RPMI8226 (cell line): ENCODE measurements around the gene LTBP1.

ENCODE experiments used
- DNase-seq: peaks from one replicate; pipeline ENCODE4 v3.0.0-alpha.2; 2015

LTBP1 gene

GRCh38 chr2:33011941-33012340 is 65.2 kb downstream of the LTBP1 start:
- DNase-seq: no peak

- no peak for DNase-seq
These were observed 66.9 kb downstream of the LTBP1 start for GRCh38 chr2:33013684-33014110.

- DNase-seq: no peak
These were observed 67.5 kb downstream of the LTBP1 start for GRCh38 chr2:33014268-33014667.

GRCh38 chr2:33015421-33016142 is 68.8 kb downstream of the LTBP1 start:
- DNase-seq: no peak

- no peak for DNase-seq
These were observed 71.5 kb downstream of the LTBP1 start for GRCh38 chr2:33018271-33018670.

GRCh38 chr2:33019796-33020195 is 73.0 kb downstream of the LTBP1 start:
- DNase-seq: no peak

- no peak for DNase-seq
These were observed 74.1 kb downstream of the LTBP1 start for GRCh38 chr2:33020883-33021282.

GRCh38 chr2:33021542-33022227 is 74.9 kb downstream of the LTBP1 start:
- no peak for DNase-seq

- no peak for DNase-seq
These were observed 75.7 kb downstream of the LTBP1 start for GRCh38 chr2:33022395-33022985.

GRCh38 chr2:33022989-33023727 is 76.4 kb downstream of the LTBP1 start:
- DNase-seq: no peak

GRCh38 chr2:33023728-33024500 is 77.2 kb downstream of the LTBP1 start:
- no peak for DNase-seq

GRCh38 chr2:33024758-33025157 is 78.0 kb downstream of the LTBP1 start:
- DNase-seq: no peak

GRCh38 chr2:33029459-33029858 is 82.7 kb downstream of the LTBP1 start:
- DNase-seq: no peak

- DNase-seq: no peak
These were observed 83.2 kb downstream of the LTBP1 start for GRCh38 chr2:33029926-33030325.

GRCh38 chr2:33030326-33030725 is 83.6 kb downstream of the LTBP1 start:
- no peak for DNase-seq

- DNase-seq: no peak
These were observed 85.5 kb downstream of the LTBP1 start for GRCh38 chr2:33032245-33032644.

- peak; percentile 50 for DNase-seq
These were observed 86.9 kb downstream of the LTBP1 start for GRCh38 chr2:33033606-33034081.

GRCh38 chr2:33034784-33035183 is 88.0 kb downstream of the LTBP1 start:
- peak; percentile 9 for DNase-seq

- no peak for DNase-seq
These were observed 91.5 kb downstream of the LTBP1 start for GRCh38 chr2:33038230-33038629.

- DNase-seq: no peak
These were observed 92.0 kb downstream of the LTBP1 start for GRCh38 chr2:33038799-33039198.

GRCh38 chr2:33040541-33040940 is 93.8 kb downstream of the LTBP1 start:
- DNase-seq: no peak

- no peak for DNase-seq
These were observed 95.5 kb downstream of the LTBP1 start for GRCh38 chr2:33042265-33042664.

GRCh38 chr2:33042819-33043218 is 96.1 kb downstream of the LTBP1 start:
- DNase-seq: no peak
